Iris pigment epithelial cell (primary cell): ENCODE results near the gene PINK1.
A peak's percentile ranks its signal among the peaks of the same experiment; 100 is the strongest.

Experiments
- DNase-seq: peaks from one replicate; pipeline ENCODE4 v3.0.0-alpha.2; 2011; ENCODE audit warnings: low read depth

Gene PINK1

DNA sequence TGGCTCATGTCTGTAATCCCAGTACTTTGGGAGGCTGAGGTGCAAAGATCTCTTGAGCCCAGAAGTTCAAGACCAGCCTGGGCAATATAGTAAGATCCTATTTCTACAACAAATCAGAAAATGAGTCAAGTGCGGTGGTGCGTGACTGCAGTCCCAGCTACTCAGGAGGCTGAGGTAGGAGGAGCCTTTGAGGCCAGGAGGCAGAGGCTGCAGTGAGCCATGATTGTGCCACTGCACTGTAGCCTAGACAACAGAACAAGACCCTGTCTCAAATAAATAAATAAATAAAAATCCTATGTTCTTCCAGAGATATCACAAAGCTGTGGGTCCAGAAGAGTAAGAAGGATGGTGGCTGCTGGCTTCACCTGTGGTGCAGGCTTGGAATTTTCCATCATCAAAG is 22.3 kb upstream of the PINK1 start:
- DNase-seq, result no peak

GRCh38 chr1:20611652-20612051 is 21.6 kb upstream of the PINK1 start:
- DNase-seq, result no peak

GRCh38 chr1:20612221-20612746 is 21.0 kb upstream of the PINK1 start:
- no peak for DNase-seq

- no peak for DNase-seq
Measured at GRCh38 chr1:20614131-20614579, 19.1 kb upstream of the PINK1 start.

GRCh38 chr1:20615946-20616846 is 17.1 kb upstream of the PINK1 start:
- peak; percentile 27 for DNase-seq

GRCh38 chr1:20616847-20617487 is 16.3 kb upstream of the PINK1 start:
- no peak for DNase-seq

DNA sequence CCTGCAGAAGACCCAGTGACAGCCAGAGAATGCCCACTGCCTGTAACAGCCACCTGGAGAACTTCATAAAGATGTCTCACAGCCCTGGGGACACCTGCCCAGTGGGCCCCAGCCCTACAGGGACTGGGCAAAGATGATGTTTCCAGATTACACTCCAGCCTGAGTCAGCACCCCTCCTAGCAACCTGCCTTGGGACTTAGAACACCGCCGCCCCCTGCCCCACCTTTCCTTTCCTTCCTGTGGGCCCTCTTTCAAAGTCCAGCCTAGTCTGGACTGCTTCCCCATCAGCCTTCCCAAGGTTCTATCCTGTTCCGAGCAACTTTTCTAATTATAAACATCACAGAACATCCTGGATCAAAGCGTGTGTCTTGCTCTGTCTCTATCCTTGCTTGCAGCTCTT is 14.7 kb upstream of the PINK1 start:
- DNase-seq, result no peak

DNA sequence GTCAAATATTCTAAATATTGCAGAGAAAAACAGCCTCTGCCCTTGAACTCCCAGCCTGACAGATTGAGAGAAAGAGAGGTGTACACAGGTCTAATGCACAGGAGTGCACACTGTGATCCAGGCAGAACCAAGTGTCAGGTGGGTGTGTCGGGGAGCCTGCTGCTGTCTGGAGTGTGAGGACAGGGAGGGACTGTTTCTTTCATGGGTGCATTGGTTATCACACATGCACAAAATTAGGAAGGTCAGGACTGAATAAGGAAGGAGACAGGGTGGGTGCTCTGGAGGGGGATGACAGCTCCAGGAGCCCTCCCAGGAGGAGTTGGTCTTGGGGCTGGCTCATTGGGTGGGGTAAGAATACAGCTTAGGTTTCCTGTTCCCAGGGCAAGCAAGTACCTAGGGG is 13.3 kb upstream of the PINK1 start:
- no peak for DNase-seq

GRCh38 chr1:20621012-20621411 is 12.2 kb upstream of the PINK1 start:
- DNase-seq, result no peak

DNA sequence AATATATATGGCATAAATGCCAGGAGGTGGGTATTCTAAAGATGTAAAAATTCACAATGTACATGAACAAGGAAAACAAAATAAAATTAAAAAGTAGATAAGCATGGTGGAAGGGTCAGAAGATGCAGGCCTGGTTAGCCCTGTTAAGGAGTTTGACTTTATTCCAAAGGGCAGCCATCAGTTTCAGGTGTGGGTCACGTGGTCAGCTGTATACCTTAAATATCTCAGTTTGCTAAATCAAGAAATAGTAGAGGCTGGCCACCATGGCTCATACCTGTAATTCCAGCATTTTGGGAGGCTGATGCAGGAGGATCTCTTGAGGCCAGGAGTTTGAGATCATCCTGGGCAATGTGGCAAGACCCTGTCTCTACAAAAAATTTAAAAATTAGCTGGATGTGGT is 8.5 kb upstream of the PINK1 start:
- no peak for DNase-seq

DNA sequence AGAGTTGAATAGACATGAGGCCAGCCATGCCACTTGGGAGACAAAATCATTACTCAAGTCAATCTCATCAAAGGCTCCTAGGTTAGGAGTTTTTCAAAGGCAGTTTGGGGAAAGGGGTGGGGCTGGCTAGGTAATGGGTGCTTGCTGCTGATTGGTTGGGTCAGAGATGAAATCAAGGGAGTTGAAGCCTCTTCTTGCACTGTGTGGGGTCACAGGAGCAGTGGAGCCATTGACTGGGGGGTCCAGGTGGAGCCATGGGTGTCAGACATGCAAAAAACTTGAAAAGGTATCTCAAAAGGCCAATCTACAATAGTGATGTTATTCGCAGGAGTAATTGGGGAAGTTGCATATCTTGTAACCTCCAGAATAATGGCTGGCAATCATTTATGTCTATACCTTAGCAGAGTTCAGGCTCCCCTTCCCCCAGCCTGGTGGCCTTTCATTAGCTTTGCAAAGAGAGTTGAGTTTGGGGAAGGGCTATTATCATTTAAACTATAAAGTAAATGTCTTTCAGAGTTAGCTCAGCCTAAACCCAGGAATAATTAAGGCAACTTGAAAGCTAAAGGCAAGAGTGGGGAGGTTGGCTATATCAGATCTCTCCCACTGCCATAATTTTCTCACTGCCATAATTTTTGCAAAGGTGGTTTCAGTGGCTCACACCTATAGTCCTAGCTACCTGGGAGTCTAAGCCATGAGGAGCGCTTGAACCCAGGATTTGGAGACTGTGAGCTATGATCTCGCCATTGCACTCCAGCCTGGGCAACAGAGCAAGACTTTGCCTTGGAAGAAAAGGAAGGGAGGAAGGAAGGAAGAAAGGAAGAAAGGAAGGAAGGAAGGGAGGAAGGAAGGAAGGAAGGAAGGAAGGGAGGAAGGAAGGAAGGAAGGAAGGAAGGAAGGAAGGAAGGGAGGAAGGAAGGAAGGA is 7.8 kb upstream of the PINK1 start:
- DNase-seq, result no peak

- no peak for DNase-seq
Measured at GRCh38 chr1:20626098-20626427, 7.2 kb upstream of the PINK1 start.

GRCh38 chr1:20626524-20626923 is 6.7 kb upstream of the PINK1 start:
- no peak for DNase-seq

GRCh38 chr1:20630729-20631128 is 2.5 kb upstream of the PINK1 start:
- no peak for DNase-seq

DNA sequence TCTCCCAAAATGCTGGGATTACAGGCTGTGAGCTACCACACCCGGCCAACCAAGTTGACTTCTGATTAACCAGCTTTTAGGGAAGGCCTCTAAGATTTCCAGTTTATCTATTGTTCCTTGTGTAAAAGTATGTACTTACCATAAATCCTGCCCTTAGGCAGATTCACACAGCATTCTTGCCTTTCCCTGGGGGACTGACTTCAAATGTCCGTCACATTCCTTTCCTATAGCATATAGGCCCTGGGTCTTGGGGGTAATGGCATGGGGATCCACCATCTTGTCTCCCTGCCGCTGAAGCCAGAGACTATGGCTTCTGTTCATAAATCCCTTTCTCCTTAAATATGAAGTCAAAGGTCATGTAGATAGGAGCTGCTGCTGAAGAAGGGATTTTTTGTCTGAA is 872 bp upstream of the PINK1 start:
- no peak for DNase-seq

DNA sequence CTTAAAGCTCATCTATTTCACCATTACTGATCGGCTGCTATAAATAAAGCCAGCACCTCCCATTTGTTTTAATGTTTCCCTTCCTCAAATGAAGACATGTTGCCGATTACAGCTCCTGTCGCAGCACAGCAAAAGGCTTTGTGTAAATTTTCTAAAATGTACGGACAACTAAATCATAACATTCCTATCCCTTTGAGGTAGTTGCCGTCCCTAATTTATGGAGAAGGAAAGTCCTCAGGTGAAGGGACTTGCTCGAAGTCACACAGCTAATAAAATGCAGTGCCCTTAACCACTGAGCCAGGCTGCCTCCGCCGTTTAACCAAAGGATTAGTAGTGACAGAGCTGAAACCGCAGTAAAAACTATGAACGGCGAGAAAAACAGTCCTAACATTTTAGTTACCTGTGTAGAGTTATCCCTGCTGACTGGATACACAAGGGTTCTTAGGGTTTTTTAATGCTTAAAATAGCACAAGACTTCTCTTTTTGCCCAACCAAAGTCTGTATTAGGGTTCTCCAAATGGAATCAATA is 871 bp downstream of the PINK1 start:
- peak; percentile 10 for DNase-seq

GRCh38 chr1:20634594-20635084 is 1.4 kb downstream of the PINK1 start:
- DNase-seq, result peak; percentile 42

- DNase-seq, result no peak
Measured at GRCh38 chr1:20636785-20637347, 3.6 kb downstream of the PINK1 start.

GRCh38 chr1:20640183-20640597 is 6.9 kb downstream of the PINK1 start:
- DNase-seq, result peak; percentile 56

DNA sequence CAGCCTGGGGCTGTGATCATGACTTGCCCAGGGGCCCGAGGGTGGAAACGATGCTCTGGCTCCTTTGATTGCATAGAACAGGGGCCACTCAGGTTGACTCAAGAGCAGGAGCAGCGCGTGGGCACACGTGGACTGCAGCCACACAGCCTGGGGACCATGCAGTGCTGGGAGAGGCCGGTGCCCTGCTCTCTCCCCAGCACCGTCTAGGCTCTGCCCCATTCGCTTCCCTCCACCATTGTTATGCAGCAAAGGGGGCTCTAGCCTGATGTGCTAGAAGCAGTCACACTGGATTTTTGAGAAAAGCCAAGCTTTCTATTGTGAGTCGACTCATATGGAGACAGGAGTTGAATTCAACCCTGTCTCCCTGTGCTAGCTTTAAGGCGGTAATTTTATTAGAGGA is 8.7 kb downstream of the PINK1 start:
- DNase-seq, result no peak

DNA sequence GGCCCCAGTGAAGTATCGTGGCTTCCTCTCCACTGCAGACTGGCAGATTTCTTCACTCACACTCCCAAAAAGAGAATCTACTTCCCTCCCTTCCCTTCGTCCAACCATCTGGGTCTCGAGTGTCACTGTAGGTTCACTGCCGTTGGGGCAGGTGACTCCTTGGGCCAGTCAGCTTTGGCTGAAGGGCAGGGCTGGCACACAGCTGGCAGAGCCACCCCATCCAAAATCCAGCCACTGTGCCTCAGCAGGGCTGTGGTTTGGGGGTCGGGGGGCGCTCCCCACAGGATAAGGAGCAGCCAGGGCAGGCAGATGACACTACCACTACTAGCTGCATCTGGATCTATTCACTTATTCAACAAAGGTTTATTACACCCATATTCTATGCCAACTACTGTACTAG is 9.8 kb downstream of the PINK1 start:
- DNase-seq, result no peak

GRCh38 chr1:20644416-20644815 is 11.2 kb downstream of the PINK1 start:
- no peak for DNase-seq
